PFSK-1 (cell line): ENCODE results near the gene SOD1. TPM values are rescaled to one million over a fixed set of nuclear protein-coding genes. Genes with fewer than 3 reads are reported as not detected.

ENCODE experiments used
- FOXP2 ChIP-seq: optimal IDR thresholded peaks from 2 replicates; pipeline ENCODE3; 2011; ENCODE audit warnings: borderline replicate concordance, control low read depth, inconsistent platforms; ENCODE audit not compliant: insufficient read depth; ENCODE audit errors: extremely low read length, extremely low read depth
- POLR2AphosphoS5 ChIP-seq: IDR thresholded peaks from 2 replicates; pipeline ENCODE4 v1.6.1; 2012; ENCODE audit warnings: low read depth, mild to moderate bottlenecking, control low read depth, low read length, moderate library complexity
- SIN3A ChIP-seq: IDR thresholded peaks from 2 replicates; pipeline ENCODE4 v1.6.1; 2012; ENCODE audit warnings: mild to moderate bottlenecking, low read length, moderate library complexity, borderline replicate concordance; ENCODE audit not compliant: insufficient read depth
- TAF1 ChIP-seq: IDR thresholded peaks from 2 replicates; pipeline ENCODE4 v1.6.1; 2012; ENCODE audit warnings: low read length, control low read depth, borderline replicate concordance; ENCODE audit not compliant: insufficient read depth
- polyA plus RNA-seq: library from polyadenylated mRNA; unstranded; fragments of >200 nt; gene quantifications from one replicate; pipeline ENCODE4 v1.2.1, GENCODE V29; 2012; ENCODE audit warnings: low read depth, missing spikeins; ENCODE audit not compliant: insufficient read length
- TF ChIP-seq, protein P1 (sequence below), 2 experiments: IDR thresholded peaks; 2 replicates each; pipeline versions ENCODE4 v1.6.1 to v1.8.0; 2011 to 2012; ENCODE audit warnings: low read depth in 2 of 2, low read length in 2 of 2, control low read depth in 1 of 2, inconsistent platforms in 1 of 2, mild to moderate bottlenecking in 1 of 2, moderate library complexity in 1 of 2; ENCODE audit not compliant: insufficient read depth in 1 of 2

Gene SOD1
- polyA plus RNA-seq, result 736 TPM

DNA sequence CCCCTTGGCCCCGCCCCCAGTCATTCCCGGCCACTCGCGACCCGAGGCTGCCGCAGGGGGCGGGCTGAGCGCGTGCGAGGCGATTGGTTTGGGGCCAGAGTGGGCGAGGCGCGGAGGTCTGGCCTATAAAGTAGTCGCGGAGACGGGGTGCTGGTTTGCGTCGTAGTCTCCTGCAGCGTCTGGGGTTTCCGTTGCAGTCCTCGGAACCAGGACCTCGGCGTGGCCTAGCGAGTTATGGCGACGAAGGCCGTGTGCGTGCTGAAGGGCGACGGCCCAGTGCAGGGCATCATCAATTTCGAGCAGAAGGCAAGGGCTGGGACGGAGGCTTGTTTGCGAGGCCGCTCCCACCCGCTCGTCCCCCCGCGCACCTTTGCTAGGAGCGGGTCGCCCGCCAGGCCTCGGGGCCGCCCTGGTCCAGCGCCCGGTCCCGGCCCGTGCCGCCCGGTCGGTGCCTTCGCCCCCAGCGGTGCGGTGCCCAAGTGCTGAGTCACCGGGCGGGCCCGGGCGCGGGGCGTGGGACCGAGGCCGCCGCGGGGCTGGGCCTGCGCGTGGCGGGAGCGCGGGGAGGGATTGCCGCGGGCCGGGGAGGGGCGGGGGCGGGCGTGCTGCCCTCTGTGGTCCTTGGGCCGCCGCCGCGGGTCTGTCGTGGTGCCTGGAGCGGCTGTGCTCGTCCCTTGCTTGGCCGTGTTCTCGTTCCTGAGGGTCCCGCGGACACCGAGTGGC, at the start of gene SOD1:
Gene SOD1 (plus strand): TSS at position 158 of the 723 bp plus-strand sequence. CDS start 77 bp downstream, at position 235.
- TF ChIP-seq, protein P1, sequence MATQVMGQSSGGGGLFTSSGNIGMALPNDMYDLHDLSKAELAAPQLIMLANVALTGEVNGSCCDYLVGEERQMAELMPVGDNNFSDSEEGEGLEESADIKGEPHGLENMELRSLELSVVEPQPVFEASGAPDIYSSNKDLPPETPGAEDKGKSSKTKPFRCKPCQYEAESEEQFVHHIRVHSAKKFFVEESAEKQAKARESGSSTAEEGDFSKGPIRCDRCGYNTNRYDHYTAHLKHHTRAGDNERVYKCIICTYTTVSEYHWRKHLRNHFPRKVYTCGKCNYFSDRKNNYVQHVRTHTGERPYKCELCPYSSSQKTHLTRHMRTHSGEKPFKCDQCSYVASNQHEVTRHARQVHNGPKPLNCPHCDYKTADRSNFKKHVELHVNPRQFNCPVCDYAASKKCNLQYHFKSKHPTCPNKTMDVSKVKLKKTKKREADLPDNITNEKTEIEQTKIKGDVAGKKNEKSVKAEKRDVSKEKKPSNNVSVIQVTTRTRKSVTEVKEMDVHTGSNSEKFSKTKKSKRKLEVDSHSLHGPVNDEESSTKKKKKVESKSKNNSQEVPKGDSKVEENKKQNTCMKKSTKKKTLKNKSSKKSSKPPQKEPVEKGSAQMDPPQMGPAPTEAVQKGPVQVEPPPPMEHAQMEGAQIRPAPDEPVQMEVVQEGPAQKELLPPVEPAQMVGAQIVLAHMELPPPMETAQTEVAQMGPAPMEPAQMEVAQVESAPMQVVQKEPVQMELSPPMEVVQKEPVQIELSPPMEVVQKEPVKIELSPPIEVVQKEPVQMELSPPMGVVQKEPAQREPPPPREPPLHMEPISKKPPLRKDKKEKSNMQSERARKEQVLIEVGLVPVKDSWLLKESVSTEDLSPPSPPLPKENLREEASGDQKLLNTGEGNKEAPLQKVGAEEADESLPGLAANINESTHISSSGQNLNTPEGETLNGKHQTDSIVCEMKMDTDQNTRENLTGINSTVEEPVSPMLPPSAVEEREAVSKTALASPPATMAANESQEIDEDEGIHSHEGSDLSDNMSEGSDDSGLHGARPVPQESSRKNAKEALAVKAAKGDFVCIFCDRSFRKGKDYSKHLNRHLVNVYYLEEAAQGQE (IDR thresholded peaks at IDR 0.05; ENCODE audit: insufficient read depth in 1 of 2, low read depth in 2 of 2, low read length in 2 of 2), result peak; percentile 20 to 65; a peak in 2 of 4 replicates
- TF ChIP-seq TAF1, result peak; percentile 95
- TF ChIP-seq FOXP2, result peak; percentile 91
- peak; percentile 85; the same call in 1 of the 2 replicates for TF ChIP-seq SIN3A
- peak; percentile 99 for TF ChIP-seq POLR2AphosphoS5

DNA sequence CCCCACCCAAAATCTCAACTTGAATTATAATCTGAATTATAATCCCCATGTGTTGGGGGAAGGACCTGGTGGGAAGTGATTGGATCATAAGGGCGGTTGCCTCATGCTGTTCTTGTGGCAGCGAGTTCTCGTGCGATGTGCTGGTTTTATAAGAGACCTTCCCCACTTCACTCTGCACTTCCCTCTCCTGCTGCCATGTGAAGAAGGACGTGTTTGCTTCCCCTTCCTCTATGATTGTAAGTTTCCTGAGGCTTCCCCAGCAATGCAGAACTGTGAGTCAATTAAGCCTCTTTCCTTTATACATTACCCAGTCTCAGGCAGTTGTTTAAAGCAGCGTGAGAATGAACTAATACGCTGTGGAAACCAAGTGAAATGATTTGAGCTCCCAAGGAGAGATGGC, 48.0 kb upstream of the SOD1 start:
- TF ChIP-seq FOXP2, result no peak
- TF ChIP-seq POLR2AphosphoS5, result no peak
- TF ChIP-seq TAF1, result no peak
- TF ChIP-seq SIN3A, result no peak
- TF ChIP-seq, protein P1 (IDR thresholded peaks at IDR 0.05; ENCODE audit: insufficient read depth in 1 of 2, low read depth in 2 of 2, low read length in 2 of 2), result no peak

DNA sequence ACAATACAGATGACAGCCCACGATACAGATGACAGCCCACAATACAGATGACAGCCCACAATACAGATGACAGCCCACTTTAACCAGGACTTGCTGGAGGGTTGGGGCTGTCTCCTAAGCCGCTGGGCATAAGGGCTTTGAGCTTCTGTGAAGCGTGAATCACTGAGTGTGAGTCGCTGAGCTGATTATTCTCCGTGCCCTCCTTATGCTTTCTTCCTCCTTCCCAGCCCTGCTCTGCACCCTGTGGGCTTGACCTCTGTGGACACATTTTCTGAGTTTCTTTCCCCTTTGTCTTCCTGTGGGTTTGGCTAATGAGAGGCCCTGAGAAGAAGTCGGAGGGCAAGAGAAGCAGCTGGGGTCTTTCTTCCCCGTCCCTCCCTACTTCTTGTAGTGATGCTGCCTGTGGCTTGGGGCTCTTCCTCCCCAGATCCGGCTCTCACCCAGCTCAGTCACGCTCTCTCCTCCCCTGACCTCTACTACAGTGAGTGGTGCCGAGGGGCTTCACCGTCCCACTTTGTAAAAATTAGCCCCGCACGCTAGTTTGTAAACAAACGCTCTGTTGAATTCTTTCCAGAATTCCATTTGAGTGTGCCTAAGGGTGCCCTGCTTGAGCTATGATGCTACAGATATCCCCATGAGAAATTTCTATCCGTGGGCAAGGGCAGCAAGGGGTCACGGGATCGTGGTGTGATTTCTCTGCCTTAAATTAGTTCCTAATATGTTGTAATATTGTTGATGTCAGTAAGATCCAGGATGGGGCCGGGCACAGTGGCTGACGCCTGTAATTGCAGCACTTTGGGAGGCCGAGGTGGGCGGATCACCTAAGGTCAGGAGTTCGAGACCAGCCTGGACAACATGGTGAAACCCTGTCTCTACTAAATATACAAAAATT, 46.4 kb upstream of the SOD1 start:
- TF ChIP-seq, protein P1 (IDR thresholded peaks at IDR 0.05; ENCODE audit: insufficient read depth in 1 of 2, low read depth in 2 of 2, low read length in 2 of 2), result no peak
- TF ChIP-seq POLR2AphosphoS5 (no peak), FOXP2 (no peak), TAF1 (no peak), SIN3A (no peak)

DNA sequence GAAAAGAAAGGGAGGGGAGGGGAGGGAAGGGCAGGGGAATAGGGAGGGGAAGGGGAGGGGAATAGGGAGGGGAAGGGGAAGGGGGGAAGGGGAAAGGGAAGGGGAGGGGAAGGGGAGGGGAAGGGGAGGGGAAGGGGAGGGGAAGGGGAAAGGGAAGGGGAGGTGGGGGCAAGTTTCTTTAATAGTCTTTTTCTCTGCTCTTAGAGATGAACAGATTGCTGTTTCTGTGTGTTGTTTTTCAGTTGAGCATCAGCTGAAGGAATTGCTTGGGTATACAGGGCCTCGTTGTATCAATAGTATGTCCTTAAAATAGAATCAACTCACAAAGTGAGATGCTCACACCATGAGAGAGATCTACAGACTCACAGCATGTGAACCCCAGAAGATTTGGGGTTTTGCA, 44.8 kb upstream of the SOD1 start:
- TF ChIP-seq POLR2AphosphoS5, result no peak
- no peak for TF ChIP-seq TAF1
- no peak for TF ChIP-seq FOXP2
- TF ChIP-seq, protein P1 (IDR thresholded peaks at IDR 0.05; ENCODE audit: insufficient read depth in 1 of 2, low read depth in 2 of 2, low read length in 2 of 2), result no peak
- TF ChIP-seq SIN3A, result no peak
